Cardiac muscle cell (in vitro differentiated cells and primary cell): ENCODE measurements around the gene SERPINB6. TPM values are rescaled to one million over a fixed set of nuclear protein-coding genes. Genes with fewer than 3 reads are reported as not detected.

Source experiments
- DNase-seq, 2 donors: peaks; one replicate each; pipeline versions ENCODE4 v3.0.0 to v3.0.0-alpha.2; 2010 to 2017; ENCODE audit warnings: low read depth in 1 of 2, low spot score in 1 of 2
- H3K27ac ChIP-seq: fragments of 200-600 bp; sonication (generic); 2 replicates; pipeline ENCODE4 v1.5.1; 2016
- H3K27me3 ChIP-seq: fragments of 200-600 bp; sonication (generic); 2 replicates; pipeline ENCODE4 v1.6.0; 2016; ENCODE audit warnings: control low read depth
- H3K36me3 ChIP-seq: fragments of 200-600 bp; sonication (generic); 2 replicates; pipeline ENCODE4 v1.5.1; 2016; ENCODE audit warnings: control low read depth
- H3K4me1 ChIP-seq: fragments of 200-600 bp; sonication (generic); 2 replicates; pipeline ENCODE4 v1.8.1; 2017; ENCODE audit warnings: low read depth, mild to moderate bottlenecking, mixed run types
- H3K4me3 ChIP-seq: fragments of 200-600 bp; sonication (generic); 2 replicates; pipeline ENCODE4 v1.5.1; 2016; ENCODE audit warnings: mild to moderate bottlenecking
- H3K9me3 ChIP-seq: fragments of 200-600 bp; sonication (generic); 2 replicates; pipeline ENCODE4 v1.5.1; 2017; ENCODE audit warnings: low read depth, mild to moderate bottlenecking, control low read depth
- CTCF ChIP-seq: IDR thresholded peaks from 2 replicates; pipeline ENCODE4 v1.5.1; 2012; ENCODE audit warnings: low read depth, mild to moderate bottlenecking, low read length
- polyA plus RNA-seq: library from polyadenylated mRNA; unstranded; fragments of >200 nt; fragmentation: Nextera tagmentation; extraction: Ambion mirVana; gene quantifications from 2 replicates; pipeline ENCODE4 v1.2.1, GENCODE V29; 2016
- total RNA-seq: library from RNA; depleted of rRNA; stranded (reverse); fragments of >200 nt; gene quantifications from 2 replicates; pipeline ENCODE4 v1.2.3, GENCODE V29; 2016

The SERPINB6 gene
- total and polyA plus RNA-seq, 2 experiments from 2014 or later, result 91.8 to 122 TPM

GRCh38 chr6:2966347-2966746 is 5.0 kb downstream of the SERPINB6 start:
- Histone ChIP-seq H3K27me3 (no peaks in the 10 kb centered on the region), H3K9me3 (no peaks in the 10 kb centered on the region), H3K36me3 (no peaks in the 10 kb centered on the region), H3K27ac (no peak overlapping the region), H3K4me3 (no peak overlapping the region), H3K4me1 (peaks cover 7% of the 10 kb centered on the region)
- no peak for DNase-seq
- TF ChIP-seq CTCF, result no peak

GRCh38 chr6:2964793-2965505 is 6.4 kb downstream of the SERPINB6 start:
- Histone ChIP-seq H3K27me3 (no peaks in the 10 kb centered on the region), H3K4me3 (no peak overlapping the region), H3K27ac (no peak overlapping the region), H3K4me1 (peaks cover 7% of the 10 kb centered on the region), H3K9me3 (no peaks in the 10 kb centered on the region), H3K36me3 (no peaks in the 10 kb centered on the region)
- TF ChIP-seq CTCF, result no peak
- no peak for DNase-seq

GRCh38 chr6:2963756-2964155 is 7.6 kb downstream of the SERPINB6 start:
- no peak for TF ChIP-seq CTCF
- Histone ChIP-seq H3K9me3 (no peaks in the 10 kb centered on the region), H3K27me3 (no peaks in the 10 kb centered on the region), H3K4me1 (peaks cover 7% of the 10 kb centered on the region), H3K27ac (no peak overlapping the region), H3K4me3 (no peak overlapping the region), H3K36me3 (no peaks in the 10 kb centered on the region)
- no peak for DNase-seq

- no peaks in the 10 kb centered on the region for H3K36me3 ChIP-seq
- no peak overlapping the region for H3K27ac ChIP-seq
- no peaks in the 10 kb centered on the region for H3K27me3 ChIP-seq
- no peak overlapping the region for H3K4me3 ChIP-seq
- no peak for TF ChIP-seq CTCF
- H3K4me1 ChIP-seq, result peaks cover 7% of the 10 kb centered on the region
- no peaks in the 10 kb centered on the region for H3K9me3 ChIP-seq
- DNase-seq, result no peak
Observed at GRCh38 chr6:2962636-2963035, 8.7 kb downstream of the SERPINB6 start.

GRCh38 chr6:2962004-2962403 is 9.4 kb downstream of the SERPINB6 start:
- H3K27ac ChIP-seq, result no peak overlapping the region

More at GRCh38 chr6:2962004-2962403, 9.4 kb downstream of the SERPINB6 start:
- DNase-seq, result no peak
- Histone ChIP-seq H3K9me3 (no peaks in the 10 kb centered on the region), H3K27me3 (no peaks in the 10 kb centered on the region), H3K4me1 (peaks cover 7% of the 10 kb centered on the region), H3K36me3 (no peaks in the 10 kb centered on the region), H3K4me3 (no peak overlapping the region)
- TF ChIP-seq CTCF, result no peak
